Limb (tissue), 2 donors: ENCODE results near the gene C2CD4D.

ENCODE experiments used
- DNase-seq, 2 donors: peaks; one replicate each; pipeline ENCODE4 v3.0.0-alpha.2; 2016; ENCODE audit errors: extremely low spot score in 2 of 2

The C2CD4D gene

DNA sequence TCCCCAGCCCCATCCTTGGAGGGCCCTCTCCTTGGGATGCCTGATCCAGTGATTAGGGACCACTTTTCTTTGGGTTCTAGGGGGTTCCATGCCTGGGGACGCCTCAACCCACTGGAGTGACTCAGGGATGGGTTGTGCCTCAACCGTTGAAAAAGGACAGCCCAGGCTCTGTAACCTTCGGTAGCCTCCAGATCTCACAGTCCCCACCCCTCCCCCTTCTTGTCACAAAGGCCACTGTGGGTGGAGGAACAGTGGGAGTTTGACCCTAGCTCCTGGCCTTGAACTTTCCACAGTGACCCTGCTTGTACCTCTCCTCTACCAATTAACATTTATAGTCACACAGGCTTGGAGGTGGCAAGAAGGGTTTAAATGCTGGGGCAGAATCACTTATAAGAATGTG is 5.4 kb downstream of the C2CD4D start:
- DNase-seq: no peak

GRCh38 chr1:151833172-151833900 is 6.3 kb downstream of the C2CD4D start:
- DNase-seq: no peak

DNA sequence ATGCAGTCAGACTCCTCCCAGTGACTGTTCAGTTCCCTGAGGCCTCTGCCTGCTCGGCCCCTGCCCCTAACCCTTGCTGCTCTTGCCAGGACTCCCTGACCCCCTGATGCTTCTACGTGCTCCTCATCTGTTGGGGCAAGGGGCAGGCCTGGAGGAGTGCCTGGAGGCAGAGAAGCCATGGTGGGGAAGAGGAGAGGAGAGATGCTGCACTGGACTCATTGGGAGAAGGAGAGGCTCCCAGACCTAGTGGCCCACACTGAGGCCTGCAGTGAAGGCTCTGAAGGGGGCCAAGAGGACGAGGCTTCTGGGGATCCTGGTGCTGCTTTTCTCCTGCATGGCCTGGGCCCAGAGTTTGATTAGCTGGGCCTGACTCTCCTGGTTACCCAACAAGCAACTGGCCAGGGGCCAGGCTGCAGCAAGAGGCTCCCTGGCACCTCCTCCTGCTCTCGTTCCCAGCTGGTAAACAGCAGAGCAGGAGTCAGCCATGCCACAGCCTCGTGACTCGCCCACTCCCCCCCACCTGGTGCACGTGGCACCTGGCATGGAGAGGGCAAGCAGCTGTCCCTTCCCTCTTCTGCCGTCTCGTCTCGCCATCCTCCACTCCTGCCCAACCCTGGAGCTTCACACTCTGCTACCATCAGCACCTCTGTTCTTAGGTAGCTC is 7.2 kb downstream of the C2CD4D start:
- no peak for DNase-seq

DNA sequence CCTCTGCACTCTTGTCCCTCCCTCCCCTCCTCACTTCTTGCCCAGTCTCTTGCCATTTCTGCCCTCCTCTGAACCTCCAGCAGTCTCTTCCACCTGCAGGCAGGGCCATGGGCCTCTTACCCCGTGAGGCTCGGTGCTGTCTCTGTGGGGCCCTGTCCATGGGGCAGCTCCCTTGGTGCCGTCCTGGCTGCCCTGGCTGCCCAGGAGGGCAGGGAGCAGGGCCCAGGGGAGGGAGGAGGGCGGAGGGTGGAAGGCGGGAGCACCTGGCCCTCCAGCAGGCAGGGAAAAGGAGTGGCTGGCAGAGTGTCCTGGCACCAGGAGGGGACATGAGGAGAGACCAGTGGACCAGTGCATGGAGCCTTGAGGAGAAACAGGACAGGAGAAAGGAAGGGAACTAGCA is 8.0 kb downstream of the C2CD4D start, which contains the start of gene RORC:
Gene RORC (minus strand): TSS at position 198 of the 400 bp plus-strand sequence. CDS start 38 bp downstream, at position 160.
- DNase-seq: no peak

- DNase-seq: no peak
Measured at GRCh38 chr1:151831256-151831591, 8.4 kb downstream of the C2CD4D start.

GRCh38 chr1:151830055-151830454 is 9.6 kb downstream of the C2CD4D start:
- DNase-seq: no peak

- no peak for DNase-seq
Measured at GRCh38 chr1:151829352-151830046, 10.1 kb downstream of the C2CD4D start.

GRCh38 chr1:151828921-151829320 is 10.7 kb downstream of the C2CD4D start:
- DNase-seq: peak in 1 of 2 donors; percentile 63

GRCh38 chr1:151827853-151828252 is 11.8 kb downstream of the C2CD4D start:
- DNase-seq: no peak

- peak in 1 of 2 donors; percentile 52 for DNase-seq
Measured at GRCh38 chr1:151825751-151826660, 13.6 kb downstream of the C2CD4D start.

GRCh38 chr1:151825204-151825603 is 14.4 kb downstream of the C2CD4D start:
- no peak for DNase-seq

DNA sequence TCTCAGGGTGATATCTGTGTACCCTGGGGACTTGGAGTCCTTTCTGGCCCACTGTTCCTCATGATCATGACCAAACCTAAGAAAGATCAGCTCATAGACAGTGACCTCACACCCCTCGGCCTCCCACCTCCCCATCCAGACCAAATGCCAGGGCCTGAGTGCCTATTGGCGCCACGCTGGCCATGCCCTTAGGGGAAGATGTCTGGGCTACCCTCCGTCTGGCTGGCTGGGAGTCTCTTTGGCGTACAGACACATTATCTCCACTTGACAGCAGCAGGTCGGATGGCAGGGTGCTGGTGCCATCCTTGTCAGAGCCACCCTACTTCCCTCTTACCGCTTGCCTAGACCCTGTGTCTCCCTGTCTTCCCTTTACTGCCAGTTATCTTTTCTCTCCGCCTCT is 16.4 kb downstream of the C2CD4D start:
- no peak for DNase-seq

- DNase-seq: no peak
Measured at GRCh38 chr1:151822404-151822803, 17.2 kb downstream of the C2CD4D start.

DNA sequence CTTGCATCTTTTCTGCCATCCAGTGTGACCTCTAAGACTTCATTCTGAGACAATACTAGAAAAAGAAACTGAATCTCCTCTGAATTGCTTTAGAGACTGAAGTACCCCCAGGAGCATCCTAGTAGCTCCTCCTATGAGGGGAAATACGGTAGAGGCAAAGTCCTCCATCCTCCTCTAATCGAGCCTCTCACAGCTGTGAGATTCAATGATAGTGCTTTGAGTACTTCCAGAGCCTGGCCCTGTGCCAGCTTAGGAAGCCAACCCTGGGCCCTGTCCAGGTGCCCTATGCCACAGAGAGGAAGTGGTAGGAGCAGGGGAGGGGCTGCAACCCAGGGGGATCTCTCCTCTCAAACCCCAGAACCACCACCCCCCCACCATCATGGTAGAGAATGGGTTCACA is 18.7 kb downstream of the C2CD4D start:
- DNase-seq: no peak

DNA sequence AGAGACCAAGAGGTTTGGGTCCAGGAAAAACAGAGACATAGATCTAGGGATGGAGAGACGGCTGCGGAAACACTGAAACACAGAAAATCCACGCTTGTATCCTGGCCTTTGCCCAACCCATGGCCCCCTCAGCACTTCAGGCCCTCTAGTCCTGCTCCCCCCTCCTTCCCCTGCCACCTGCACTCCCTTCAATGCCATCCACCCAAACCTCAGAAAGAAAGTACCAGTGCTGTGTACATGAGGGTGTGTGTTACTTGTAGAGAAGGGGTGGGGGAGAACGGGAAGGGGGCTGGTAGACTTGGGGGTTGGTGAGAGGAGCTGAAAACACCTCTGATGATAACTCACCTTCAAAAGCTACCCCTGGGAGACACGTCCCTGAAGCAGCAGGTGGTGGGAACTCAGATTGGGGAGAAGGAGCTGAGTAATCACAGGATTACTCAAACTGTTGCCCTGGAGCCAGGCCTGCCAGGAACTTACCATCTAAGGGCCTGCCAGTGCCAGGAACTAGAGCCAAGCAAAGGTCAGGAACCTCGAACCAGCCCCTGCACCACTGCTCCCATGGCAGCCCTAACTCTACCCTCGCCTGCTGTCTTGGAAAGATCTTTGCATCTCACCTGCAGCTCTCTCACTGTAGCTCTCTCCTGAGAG is 19.5 kb downstream of the C2CD4D start:
- DNase-seq: no peak

GRCh38 chr1:151819227-151819835 is 20.3 kb downstream of the C2CD4D start:
- DNase-seq: no peak

DNA sequence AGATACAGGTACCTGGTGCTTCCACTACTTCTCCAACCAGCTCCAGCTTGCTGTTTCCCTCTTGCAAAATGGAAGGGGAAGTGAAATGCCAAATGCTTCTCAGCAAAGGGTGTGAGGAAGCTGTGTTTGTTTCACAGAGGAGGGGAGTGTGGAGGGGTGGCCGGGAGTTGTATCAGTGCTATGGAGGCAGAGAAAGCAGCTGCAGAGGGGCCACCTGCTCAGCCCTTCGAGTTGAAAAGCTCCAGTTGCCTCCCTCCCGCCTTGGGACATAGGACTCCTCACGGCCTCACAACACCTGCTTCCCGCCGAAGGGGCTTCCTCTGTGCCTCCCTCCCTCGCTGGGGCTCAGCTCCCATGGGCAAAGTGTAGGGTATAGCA is 22.3 kb downstream of the C2CD4D start:
- no peak for DNase-seq

DNA sequence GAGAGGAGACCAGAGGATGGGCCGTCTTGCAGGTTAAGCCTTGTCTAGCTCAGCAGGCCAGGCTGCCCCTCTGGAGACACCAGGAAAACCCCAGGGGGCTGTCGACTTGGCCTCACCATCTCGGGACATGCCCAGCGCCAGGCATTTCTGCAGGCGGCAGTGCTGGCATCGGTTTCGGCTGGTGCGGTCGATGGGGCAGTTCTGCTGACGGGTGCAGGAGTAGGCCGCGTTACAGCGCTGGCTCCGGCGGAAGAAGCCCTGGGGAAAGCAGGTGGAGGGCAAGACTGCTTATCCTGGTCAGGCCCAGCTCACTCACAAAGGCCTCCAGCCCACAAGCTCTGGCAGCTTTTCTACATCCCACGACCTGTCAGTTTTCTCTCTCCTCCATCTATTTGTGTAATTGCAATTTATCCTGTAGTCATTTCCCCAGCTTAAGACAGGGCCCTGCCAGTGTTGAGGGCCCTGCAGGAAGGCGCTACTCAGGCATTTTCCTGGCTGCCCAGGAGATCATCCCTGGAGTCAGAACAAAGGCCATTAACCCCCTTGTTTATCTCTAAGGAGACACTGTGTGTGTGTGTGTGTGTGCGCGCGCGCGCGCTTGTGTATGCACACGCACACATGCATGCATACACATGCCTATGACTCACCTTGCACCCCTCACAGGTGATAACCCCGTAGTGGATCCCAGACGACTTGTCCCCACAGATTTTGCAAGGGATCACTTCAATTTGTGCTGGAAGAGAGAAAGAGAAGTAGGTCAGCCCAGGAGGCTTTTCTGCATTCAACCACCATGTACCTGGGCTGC is 22.9 kb downstream of the C2CD4D start:
- DNase-seq: no peak

- no peak for DNase-seq
Measured at GRCh38 chr1:151815716-151816327, 23.8 kb downstream of the C2CD4D start.
